ENCODE results near the gene STX10.

Gene STX10

GRCh38 chr19:13138171-13138915, 11.8 kb downstream of the STX10 start:
- ChIA-PET CTCF (no interaction called here), POLR2A (ENCODE audit: low non-redundant PET) (no interaction called here)
- H3K27ac ChIP-seq = peak overlapping the region; percentile 53
- DNase-seq (ENCODE audit: low spot score) = no peak
- TF ChIP-seq CTCF (conservative IDR thresholded peaks at IDR 0.05; ENCODE audit: low read depth) = no peak

- ChIA-PET CTCF (no interaction called here), POLR2A (ENCODE audit: low non-redundant PET) (no interaction called here)
- DNase-seq (ENCODE audit: low spot score) = no peak
- peak overlapping the region; percentile 53 for H3K27ac ChIP-seq
- no peak for TF ChIP-seq CTCF (conservative IDR thresholded peaks at IDR 0.05; ENCODE audit: low read depth)
Measured at GRCh38 chr19:13137290-13137794, 12.8 kb downstream of the STX10 start.

GRCh38 chr19:13135068-13136062, 14.8 kb downstream of the STX10 start:
- H3K27ac ChIP-seq = no peak overlapping the region
- DNase-seq (ENCODE audit: low spot score) = no peak
- ChIA-PET CTCF (interaction anchor here (0.9 kb wide), 1 partner anchor 170 kb away, joined by 3 read pairs; no protein-coding TSS in a partner anchor), POLR2A (ENCODE audit: low non-redundant PET) (no interaction called here)
- no peak for TF ChIP-seq CTCF (conservative IDR thresholded peaks at IDR 0.05; ENCODE audit: low read depth)

- DNase-seq (ENCODE audit: low spot score) = no peak
- no peak for TF ChIP-seq CTCF (conservative IDR thresholded peaks at IDR 0.05; ENCODE audit: low read depth)
- ChIA-PET POLR2A (ENCODE audit: low non-redundant PET) (interaction anchor here (0.7 kb wide), 1 partner anchor 12 kb away, joined by 4 read pairs; no protein-coding TSS in a partner anchor), CTCF (interaction anchor here (0.9 kb wide), 1 partner anchor 169 kb away, joined by 3 read pairs; no protein-coding TSS in a partner anchor)
- no peak overlapping the region for H3K27ac ChIP-seq
Measured at GRCh38 chr19:13134626-13135025, 15.5 kb downstream of the STX10 start.

- POLR2A ChIA-PET (ENCODE audit: low non-redundant PET) = no interaction called here
- no peak for TF ChIP-seq CTCF (conservative IDR thresholded peaks at IDR 0.05; ENCODE audit: low read depth)
- CTCF ChIA-PET = interaction anchor here (0.6 to 0.7 kb wide), 3 partner anchors 50 to 1777 kb away, joined by 3 to 4 read pairs (median 3); no protein-coding TSS in a partner anchor
- H3K27ac ChIP-seq = peak overlapping the region; percentile 16
- DNase-seq (ENCODE audit: low spot score) = no peak
Measured at GRCh38 chr19:13133241-13133870, 16.8 kb downstream of the STX10 start.
